EH (cell line): Measurements from ENCODE around the gene SPTA1.

ENCODE experiments used
- DNase-seq: peaks from one replicate; pipeline ENCODE4 v3.0.0-alpha.2; 2015; ENCODE audit warnings: low read depth

The SPTA1 gene

DNA sequence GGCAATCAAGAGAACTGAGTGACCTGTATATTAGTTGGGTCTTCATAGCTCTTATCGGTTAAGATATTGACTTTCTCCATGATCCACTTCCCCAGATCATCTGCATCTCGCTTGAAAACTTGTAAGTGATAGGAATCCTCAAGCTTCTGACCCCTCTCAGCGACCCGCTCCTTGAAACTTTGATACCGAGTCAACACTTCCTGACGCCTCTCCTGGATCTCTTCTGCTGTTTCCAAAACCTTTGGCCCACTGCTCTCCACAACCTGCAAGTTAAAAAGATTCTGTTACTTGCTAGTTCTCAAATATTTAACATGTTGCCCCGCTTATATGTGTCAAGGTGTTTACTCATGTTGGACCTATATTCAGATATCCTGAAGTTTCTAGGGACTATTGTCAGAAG, 1.4 kb downstream of the SPTA1 start:
- no peak for DNase-seq

DNA sequence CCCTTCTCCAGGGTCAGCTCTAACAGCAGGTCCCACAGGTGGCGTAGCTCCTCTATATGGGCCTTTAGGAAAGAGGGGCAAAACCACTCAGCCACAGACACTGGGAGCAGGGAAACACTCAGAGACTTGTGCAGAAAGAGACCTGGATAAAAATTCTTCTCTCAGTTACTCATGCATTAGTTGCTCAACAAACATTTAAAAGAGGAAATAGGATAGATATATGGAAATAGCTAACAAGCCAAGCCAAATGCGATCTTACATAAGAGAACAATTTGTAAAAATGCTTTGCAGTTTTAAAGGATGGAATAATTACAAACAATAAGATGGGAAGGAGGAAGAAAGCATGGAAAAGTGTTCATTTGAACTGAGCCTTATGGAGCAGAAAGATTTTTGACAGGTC, 4.9 kb downstream of the SPTA1 start:
- DNase-seq, result no peak

DNA sequence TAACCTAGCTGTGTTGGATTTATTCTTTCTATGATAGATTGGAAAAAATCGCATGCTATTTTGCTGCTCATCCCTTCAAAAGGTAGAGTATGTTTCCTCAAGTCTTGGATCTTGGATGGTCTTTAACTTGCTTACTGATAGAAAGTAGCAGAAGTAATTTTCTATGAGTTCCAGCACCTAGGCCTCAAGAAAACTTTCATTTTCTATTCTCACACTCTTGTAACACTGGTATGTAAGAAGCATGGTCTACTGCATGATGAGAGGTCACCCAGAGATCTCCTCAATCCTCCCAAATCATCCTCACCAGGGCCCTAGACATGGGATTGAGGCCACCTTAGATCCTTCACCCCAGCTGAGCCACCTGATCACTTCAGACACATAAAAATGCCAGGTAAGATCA, 7.2 kb downstream of the SPTA1 start:
- no peak for DNase-seq

DNA sequence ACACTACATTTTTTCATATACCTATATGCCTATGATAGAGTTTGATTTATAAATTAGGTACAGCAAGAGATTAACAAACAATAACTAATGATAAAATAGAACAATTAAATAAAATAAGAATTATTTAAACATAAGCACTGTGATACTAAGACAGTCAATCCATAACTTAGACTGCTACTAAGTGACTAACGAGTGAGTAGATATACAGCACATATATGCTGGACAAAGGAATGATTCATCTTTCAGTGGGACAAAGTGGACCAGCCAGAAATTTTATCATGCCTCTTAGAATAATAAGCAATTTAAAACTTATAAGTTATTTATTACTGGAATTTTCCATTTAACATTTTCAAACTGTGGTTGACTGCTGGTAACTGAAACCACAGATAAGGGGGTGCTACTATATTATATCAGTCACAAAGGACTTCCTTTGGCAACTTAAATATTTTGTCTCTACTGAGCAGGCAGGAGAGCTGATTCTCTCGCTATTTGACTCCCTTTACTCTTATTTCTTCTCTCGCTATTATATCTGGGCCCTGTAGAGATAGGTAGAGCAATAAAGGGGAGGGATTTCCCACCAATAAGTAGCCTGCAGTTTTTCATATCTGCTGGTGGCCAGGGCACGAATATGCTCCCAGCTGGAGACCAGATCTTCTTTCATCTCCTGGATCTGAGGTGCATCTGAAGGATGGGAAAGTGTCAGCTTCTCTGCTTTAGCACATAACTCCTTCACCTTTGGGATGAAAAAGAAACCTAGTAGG, 10.8 kb downstream of the SPTA1 start:
- DNase-seq, result no peak

DNA sequence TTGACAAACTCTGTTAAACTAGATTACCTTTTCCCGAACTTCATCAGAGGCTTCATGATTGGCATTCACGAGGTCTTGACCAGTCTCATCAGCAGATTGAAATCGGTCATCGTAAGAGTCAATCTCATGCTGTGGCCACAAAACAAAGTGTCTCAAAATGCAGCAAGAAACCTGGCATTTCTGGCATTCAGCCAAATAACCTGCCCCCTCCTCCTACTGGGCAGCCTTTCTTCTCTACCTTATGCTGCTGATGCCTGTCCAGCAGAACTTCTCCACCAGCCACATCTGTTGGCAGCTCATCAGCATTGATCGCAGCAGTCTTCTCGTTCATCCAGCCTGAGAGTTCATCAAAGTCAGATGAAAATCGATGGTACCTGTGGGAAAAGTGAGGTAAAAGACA, 12.2 kb downstream of the SPTA1 start:
- DNase-seq, result no peak

DNA sequence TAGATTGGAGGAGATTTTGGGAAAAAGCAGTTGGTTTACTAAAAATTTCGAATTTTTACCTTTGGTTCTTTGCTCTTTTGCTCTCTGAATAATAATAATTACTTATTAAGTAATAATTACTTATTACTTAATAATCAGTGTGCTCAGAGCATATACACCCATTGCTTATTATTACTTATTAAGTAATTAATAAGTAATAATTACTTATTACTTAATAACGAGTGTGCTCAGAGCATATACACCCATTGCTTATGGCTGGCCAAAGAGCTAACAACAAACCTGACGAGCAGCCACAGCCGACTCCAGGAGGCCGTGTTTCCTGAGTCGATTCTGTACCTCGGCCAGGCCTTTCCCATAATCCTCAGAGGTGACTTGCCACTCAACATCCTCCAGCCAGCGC, 20.5 kb downstream of the SPTA1 start:
- no peak for DNase-seq

DNA sequence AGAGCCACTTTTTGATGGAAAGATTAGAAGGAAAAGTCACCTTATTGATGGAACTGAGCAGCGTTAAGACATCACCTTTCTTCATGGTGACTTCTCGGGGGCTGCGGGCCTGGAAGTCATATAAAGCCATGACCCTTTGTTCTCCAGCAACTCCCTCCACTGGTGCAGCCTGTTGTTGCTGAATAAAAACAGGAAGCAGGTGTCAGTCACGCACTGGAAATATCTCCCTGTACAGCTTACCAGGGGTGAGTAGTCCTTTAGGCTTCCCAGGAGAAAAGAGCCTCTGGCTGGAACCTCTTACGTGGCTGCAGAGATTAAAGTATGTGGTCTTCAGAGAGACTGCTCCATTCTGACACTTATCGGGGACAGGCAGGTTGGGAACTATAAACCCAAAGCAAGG, 31.9 kb downstream of the SPTA1 start:
- no peak for DNase-seq

DNA sequence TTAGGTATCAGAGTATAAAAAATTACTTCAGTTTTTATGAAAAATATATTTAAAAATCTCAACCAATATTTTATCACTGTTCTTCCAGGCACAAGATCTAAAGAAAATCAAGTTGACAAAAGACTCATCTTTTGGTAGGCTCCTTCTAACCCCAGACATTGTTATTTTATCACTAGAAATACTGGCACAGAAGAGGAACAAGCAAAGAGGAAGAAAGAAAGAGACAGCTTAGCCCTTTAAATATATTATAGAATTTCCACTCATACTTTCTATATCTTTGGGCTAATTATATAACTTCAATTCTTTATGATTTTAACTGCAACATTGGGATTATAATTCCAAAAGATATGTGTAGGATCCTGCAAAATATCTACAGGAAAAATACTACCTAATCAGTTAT, 32.4 kb downstream of the SPTA1 start:
- DNase-seq, result no peak

DNA sequence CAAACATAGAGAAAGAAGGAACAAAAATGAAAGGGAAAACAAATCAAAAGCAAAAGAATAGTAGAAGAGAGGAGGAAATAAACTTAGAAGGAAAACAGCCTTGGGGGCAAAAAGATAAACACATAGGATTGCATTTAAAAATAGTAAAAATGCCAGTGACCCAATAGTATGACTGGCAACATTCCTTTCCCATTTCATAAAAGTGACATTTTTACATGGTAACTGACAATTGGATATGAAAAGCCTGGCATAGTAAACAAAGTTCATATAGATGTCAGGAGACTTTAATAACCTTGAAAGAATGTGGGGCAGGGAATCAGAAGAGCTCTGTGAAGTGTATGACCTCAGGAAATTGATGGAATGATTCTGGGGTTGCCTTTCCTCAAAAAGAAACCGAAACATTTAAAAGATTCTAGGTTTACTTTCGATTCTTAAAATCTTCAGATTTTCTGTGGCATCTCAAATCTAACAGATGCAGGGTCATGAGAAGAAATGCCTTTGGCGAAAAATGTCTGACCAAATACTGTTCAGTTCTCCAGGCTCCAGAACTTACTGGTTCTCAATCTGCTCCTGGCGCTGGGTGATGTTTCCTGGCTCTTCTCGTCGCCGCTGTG, 33.7 kb downstream of the SPTA1 start:
- peak; percentile 0 for DNase-seq

DNA sequence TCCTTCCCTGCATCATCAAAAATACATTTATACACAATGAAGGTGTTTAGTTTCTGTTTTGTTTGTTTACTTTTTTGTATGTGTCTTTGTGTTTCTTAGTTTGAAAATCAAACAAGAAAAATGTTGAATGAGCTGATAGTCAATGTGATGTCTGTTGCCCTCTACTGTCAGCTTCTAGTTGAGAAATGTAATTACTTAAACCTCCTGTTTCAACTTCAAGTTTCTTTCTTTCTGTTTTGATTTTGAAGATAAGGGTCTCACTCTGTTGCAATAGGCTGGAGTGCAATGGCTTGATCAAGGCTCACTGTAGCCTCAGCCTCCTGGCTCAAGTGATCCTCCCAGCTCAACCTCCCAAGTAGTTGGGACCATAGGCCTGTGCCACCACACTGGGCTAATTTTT, 37.5 kb downstream of the SPTA1 start:
- no peak for DNase-seq

DNA sequence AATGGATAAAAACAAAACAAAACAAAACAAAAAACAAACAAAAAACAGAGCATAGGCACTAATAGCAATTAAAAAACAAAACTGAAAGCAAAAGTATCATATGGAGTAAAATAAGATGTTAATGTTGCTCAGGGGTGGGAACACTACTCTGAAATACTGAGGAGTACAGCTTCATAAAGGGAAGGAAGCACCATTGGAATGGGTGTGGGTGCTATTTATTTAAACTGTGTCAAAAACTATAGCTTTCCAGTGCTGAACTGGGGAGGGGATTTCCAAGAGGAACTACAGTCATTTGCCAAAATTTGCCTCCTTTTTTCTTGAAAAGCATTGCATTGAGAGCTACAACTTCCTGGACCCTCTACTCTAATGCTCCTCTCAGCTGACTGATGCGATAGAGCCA, 40.0 kb downstream of the SPTA1 start:
- DNase-seq, result no peak

DNA sequence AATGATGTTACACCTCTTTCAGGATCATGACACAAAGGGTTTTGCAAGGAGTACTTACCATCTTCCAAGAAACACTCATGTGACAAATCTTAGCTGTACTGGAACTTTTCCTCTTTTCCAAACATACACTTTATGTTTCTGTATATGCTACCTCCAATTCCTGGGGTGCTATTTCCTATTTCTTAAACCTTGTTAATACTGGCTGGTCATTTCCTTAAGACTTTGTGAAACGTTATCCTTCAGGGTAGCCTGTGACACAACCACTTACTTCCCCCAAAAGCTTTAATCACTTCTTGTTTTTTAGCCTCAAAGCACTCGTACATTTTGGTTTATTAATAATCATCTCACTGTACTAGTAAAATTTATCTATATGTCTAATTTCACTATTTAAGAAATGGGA, 42.1 kb downstream of the SPTA1 start:
- no peak for DNase-seq

DNA sequence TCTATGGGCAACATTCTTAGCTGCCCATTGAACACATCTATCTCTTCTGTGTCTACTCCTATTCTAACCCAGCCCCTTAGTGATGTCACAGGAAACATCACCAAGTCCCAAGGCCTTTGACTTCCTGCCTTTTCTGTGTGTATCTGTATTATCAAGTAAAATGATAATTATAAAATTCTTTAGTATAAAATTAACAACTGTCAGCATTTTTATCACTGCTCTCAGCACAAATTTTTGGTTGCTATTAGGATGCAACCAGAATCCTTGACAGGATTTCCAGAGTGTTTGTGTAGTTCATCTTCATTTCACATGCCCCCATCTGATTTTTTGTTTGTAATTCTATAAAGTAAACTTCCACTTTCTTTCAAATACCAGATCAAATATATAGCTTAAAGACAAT, 47.6 kb downstream of the SPTA1 start:
- no peak for DNase-seq

DNA sequence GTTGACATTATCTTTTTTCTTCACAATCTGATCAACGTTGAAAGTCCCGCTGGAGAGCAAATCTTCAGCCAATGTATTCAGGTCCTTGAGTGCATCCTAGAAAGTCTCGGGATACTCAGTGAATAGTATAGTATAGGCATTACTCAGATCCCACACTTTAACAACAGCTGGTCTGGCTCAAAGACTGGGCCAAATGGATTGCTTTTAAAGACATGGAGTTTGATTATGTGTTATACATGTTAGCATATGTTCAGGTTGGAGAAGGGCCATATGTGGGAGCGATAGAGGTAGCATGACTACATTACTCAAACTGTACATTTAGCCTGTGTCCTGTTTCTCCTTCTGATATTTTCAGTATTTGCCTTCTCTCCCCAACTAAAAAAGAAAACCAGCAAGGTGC, 48.4 kb downstream of the SPTA1 start:
- DNase-seq, result no peak

DNA sequence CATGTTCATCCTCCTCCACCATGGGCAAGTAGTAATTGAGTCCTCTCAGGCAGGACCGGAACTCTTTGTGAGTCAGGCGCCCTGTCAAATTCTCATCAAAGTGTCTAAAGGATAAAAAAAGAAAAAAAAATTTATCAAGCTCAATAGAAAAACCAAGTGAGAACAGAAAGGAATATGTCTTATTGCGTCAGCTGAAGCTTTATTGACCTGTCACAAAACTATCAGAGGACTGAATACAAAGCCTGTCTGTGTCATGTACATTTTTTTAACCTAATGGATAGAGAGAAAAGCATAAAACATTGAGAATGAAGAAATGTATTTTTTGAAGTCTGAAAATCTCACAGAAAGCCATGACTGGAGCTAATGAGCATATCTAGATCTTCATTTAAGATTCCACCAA, 72.8 kb downstream of the SPTA1 start:
- DNase-seq, result no peak

DNA sequence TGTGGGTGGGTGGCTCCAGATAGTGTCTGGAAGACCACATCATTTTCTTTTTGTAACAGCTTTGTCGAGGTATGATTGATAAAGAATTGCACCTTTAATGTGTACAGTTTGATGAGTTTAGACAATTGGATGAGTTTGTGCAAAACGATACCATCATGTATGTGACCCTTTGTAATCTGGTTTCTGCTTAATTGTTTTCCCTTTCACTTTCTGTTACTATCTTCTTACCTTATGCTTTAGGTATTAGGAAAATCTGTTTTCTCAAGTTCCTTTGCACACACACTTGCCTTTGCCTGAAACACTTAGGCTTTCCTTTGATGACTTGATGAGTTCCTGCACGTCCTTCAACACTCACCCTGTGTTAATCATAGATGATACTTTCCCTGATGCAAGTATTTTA, 74.6 kb downstream of the SPTA1 start:
- no peak for DNase-seq

DNA sequence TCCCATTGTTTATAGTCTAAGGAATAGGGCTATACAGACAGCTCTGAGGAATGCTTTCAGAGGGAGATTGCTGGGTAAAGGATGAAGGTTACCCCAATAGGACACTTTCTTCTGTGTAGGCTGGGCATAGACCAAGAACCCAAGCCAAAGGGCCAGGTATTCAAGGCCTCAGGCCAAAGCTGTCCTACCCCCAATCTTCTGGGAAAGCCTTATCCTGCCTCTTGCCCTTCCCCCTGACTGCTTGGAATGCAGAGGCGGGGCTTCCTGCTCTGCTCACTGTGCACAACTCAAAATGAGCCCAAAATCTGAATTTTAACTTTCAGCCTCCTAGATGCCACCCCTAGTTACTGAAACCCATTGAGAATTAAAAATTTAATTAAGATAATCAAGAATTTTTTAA, 79.2 kb downstream of the SPTA1 start:
- no peak for DNase-seq

DNA sequence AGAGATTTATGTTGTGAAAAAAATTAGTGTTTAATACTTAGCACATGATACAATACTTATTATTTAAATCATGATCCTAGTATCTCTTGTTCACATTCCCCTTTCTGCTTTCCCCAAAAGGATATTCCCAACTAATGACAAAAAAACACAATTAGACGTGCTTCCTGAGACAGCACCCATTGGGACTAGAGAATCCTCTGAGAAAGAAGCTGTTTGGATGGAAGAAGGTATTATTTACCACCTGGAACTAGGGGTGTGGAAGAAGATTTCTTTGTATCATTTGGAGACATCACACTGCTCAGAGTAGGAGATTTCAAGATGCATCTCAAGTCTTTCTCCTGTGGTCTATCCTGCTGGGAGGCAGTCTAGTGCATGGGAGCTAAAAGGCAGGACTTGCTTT, 81.5 kb downstream of the SPTA1 start, which contains the start of gene OR10Z1:
TSS of gene OR10Z1 (plus strand) at position 301 of the 400 bp plus-strand sequence. CDS start 1,171 bp downstream, outside the sequence.
- DNase-seq, result no peak

DNA sequence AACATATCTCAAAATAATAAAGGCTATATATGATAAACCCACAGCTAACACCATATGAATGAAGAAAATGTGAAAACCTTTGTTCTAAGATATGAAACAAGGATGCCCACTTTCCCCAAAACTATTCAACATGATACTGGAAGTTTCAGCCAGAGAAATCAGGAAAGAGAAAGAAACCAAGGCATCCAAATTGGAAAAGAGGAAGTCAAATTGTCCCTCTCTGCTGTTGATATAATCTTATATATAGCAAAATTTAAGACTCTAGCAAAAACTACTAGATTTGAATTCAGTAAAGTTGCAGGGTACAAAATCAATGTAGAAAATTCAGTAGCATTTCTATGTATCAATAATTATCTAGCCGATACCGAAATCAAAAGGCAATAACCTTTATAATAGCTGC, 85.8 kb downstream of the SPTA1 start:
- DNase-seq, result no peak

DNA sequence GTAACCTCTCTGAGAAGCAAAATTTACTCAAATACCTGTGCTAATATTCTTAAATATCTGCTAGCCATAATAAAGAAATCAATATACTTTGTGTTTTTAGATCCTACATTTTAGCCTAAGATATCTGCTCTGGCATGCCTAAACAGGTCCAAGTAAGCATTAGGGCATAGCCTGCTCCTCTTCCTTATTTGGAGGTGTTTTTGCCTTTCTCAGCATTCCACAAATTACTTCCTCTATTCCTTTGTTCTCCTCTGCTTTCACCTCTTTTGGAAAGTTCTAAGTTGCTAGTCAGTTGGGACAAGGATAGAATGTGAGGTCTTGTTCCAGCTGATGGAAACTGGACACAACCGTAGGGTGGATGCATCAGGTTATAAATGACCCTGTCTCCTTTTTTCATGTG, 99.6 kb downstream of the SPTA1 start:
- no peak for DNase-seq

DNA sequence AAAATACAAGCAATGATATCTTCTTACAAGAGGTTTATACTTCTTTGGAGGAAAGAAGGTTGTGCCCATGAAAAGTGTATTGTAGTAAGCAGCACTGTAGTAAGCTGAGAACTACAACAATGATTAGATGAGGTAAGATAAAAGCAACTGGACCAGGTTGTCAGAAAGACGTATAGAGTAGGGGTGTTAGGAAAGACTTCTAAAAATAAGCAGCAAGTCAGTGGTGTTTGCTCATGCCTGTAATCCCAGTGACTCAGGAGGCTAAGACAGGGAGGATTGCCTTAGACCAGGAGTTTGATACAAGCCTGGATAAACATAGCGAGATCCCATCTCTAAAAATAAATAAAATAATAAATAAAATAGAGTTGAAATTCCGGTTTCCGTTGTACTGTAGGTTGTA, 102.6 kb downstream of the SPTA1 start:
- no peak for DNase-seq

DNA sequence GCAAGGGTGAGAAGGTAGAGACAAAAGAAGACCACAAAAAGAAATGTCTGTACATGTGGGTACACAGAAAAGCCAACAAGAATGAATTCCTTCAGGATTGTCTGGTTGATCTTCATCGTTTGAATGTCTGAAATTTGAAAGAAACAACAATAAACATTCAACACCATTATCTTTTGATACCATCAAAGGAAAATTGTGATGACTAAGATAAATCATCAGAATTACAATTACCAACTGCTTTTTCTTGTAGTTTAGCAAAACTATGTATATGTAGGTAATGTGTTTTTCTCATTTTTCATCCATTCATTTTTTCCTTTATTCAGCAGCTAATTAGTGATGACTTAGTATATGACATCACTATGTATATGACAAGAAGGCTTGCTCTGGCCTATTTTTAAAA, 106.8 kb downstream of the SPTA1 start, which contains the start of gene OR10X1:
TSS of gene OR10X1 (minus strand) at position 167 of the 400 bp plus-strand sequence. CDS start at position 167, 0 bp downstream.
- DNase-seq, result no peak

DNA sequence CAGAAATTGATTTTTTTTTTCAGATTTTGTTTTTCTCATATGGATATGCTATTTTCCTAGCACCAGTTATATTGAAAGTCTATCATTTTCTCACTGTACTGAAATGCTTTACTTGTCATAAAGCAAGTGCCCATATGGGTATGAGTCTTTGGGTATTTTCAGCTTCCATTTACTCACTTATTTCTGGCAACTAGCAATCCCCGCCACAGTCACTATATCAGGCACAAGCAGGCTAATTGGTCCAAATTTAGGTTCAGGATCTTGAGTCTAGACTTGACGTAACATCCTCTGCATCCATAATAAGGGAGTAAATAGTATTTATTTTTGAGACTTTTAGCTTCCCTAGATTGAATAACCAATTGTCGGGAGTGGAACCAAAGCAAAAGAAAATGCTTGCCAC, 109.0 kb downstream of the SPTA1 start:
- DNase-seq, result no peak

DNA sequence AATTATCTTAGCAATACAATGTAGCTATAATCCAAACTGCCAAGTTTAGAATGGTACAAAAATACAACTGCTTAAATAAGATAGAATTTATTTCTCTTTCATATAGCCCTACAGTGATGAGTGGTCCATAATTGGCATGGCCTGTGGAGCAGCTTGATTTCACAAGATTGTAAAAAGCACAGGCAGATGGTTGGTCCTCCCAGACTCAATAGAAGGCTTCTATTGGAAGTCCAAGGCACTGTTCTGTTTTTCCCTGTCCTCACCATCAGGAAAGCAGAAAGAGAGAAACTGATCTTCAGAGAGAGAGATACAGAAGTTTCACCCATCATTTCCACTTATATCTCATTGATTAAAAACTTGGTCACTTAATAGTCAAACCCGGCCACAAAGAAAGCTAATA, 114.3 kb downstream of the SPTA1 start:
- no peak for DNase-seq
